Uterine smooth muscle cell (primary cell): Measurements from ENCODE around the gene CUL4A. TPM values are rescaled to one million over a fixed set of nuclear protein-coding genes. Genes with fewer than 3 reads are reported as not detected.

Source experiments
- total RNA-seq: library from RNA; depleted of rRNA; stranded (reverse); fragments of >200 nt; gene quantifications from 2 replicates; pipeline ENCODE4 v1.2.3, GENCODE V29; 2014

The CUL4A gene
- 154 and 171 TPM in 2 replicates for total RNA-seq

DNA sequence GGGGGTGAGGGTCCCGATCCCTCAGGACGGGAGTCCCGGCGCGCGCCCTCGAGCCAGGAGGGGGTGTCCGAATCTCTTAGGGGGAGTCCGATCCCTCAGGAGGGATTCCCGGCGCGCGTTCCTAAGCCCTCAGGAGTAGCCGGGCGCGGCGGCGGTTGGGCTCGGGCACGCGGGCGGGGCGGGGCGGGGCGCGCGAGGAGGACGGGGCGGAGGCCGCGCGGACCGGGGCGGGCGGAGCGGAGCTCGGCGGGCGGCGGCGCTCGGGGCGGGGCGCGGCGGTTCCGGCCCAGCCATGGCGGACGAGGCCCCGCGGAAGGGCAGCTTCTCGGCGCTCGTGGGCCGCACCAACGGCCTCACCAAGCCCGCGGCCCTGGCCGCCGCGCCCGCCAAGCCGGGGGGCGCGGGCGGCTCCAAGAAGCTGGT lies at the start of gene CUL4A:
Gene CUL4A, plus strand, starts transcription at position 278 of the 423 bp plus-strand sequence. Its CDS starts 15 bp downstream, at position 293.

DNA sequence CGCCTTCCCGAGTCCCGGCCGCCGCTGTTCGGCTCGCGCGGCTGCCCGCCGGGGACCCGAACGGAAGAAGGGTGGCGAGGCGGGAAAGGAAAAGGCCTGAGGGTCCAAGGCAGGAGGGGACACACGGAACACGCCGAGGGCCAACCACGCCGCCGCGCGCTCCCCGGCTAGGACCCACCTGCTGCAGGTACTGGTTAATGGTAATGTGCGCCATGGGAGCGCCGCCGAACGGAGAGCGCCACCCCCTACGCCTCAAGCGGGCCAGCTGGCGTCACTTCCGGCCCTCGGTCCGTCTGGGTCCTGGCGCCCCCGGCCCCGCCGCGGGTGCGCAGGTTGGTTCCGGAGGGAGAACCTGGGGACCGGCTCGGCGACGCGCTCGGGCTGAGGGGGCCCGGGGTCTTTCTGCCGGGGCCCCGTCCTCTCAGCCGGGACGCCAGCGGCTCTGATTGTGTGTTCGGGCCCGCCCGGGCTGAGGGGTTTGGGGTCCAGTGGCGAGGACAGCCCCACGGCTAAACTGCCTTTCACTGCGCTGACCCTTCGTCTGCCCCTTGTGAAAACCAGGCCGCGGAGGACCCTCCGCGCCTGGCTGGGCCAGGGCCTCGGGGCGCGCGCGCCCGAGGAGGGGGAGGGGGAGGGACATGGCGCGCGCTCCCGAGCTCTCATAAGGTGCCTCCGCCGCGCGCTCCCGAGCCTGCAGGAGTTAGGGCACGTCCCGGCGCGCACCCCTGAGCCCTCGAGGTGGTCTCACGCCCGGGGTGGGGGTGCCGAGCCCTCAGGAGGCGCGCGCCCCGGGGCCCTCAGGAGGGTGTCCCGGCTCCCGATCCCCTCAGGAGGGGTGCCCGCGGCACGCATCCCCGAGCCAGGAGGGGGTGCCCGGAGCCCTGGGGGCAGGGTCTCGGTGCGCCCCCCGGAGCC lies 735 bp upstream of the CUL4A start, which contains the start of gene PCID2:
Gene PCID2, minus strand, starts transcription at position 249 of the 915 bp plus-strand sequence. Its CDS starts 35 bp downstream, at position 214.

DNA sequence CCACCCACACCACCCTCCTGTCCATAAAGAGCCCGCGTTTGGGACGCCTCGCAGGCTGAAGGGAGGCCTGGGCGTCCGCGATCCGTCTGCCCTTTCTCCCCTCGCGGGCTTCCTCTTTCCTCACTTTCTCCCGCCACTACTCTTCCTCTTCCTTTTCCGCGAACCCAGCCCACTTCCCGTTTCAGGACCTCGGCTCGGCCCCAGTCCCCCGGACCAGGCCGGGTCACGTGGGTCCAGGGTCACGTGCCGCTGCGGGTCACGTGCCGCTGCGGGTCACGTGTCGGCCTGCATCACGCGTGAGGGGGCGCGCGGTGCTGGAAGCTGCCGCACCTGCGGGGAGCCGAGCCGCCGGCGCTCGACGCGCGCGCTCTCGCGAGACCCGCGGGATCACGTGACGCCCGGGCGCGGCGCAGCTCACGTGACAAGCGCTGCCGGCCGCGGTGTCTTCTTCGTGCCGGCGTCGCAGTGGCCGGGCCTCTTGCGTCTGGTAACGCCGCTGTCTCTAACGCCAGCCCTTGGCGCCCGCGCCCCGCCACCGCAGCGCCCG lies 87.5 kb downstream of the CUL4A start, which contains the start of gene LAMP1:
Gene LAMP1, plus strand, starts transcription at position 417 of the 547 bp plus-strand sequence. CDS start 196 bp downstream, outside the sequence.

Other genes starting within 250 kb of the CUL4A start
- gene MCF2L, start 240.4 kb upstream of the CUL4A start, total RNA-seq: 0.37 and 0.44 TPM in 2 replicates
- gene F7, start 103.8 kb upstream of the CUL4A start, total RNA-seq: not detected in 2 replicates
- 4.8 and 11.9 TPM in 2 replicates for gene F10, start 86.8 kb upstream of the CUL4A start, total RNA-seq
- gene PROZ, start 51.0 kb upstream of the CUL4A start, total RNA-seq: not detected in 2 replicates
- 81.8 and 98.0 TPM in 2 replicates for gene PCID2, start 944 bp upstream of the CUL4A start, total RNA-seq
- gene LAMP1, start 87.6 kb downstream of the CUL4A start, total RNA-seq: 124 and 203 TPM in 2 replicates
- 5.8 and 6.5 TPM in 2 replicates for gene GRTP1, start 154.5 kb downstream of the CUL4A start, total RNA-seq
- 0.75 and 0.77 TPM in 2 replicates for gene ADPRHL1, start 243.9 kb downstream of the CUL4A start, total RNA-seq